Frontal cortex (tissue), 4 donors: ENCODE data around the gene CNNM2. TPM values are rescaled to one million over a fixed set of nuclear protein-coding genes. Genes with fewer than 3 reads are reported as not detected.
"Not testable (repeated sequence)": the region's sequence is repeated elsewhere in the genome, so short reads cannot be mapped to it uniquely, and the experiment has no call there.

Source experiments
- DNase-seq, 2 donors: peaks; one replicate each; pipeline ENCODE4 v3.0.0; 2012; ENCODE audit warnings: low spot score in 2 of 2
- FAIRE-seq: peaks from 2 replicates; lab custom pipeline; 2012; peaks lifted over from hg19 to GRCh38; lab: Jason Lieb, UNC
- total RNA-seq: library from RNA; depleted of rRNA; stranded (reverse); fragments of >200 nt; gene quantifications from one replicate; pipeline ENCODE4 v1.2.3, GENCODE V29; 2014
- donor health status: control.
- donor health status: control.
- donor health status: control.

CNNM2 gene
- total RNA-seq, 1 donor from 2014 or later: 5.7 TPM

DNA sequence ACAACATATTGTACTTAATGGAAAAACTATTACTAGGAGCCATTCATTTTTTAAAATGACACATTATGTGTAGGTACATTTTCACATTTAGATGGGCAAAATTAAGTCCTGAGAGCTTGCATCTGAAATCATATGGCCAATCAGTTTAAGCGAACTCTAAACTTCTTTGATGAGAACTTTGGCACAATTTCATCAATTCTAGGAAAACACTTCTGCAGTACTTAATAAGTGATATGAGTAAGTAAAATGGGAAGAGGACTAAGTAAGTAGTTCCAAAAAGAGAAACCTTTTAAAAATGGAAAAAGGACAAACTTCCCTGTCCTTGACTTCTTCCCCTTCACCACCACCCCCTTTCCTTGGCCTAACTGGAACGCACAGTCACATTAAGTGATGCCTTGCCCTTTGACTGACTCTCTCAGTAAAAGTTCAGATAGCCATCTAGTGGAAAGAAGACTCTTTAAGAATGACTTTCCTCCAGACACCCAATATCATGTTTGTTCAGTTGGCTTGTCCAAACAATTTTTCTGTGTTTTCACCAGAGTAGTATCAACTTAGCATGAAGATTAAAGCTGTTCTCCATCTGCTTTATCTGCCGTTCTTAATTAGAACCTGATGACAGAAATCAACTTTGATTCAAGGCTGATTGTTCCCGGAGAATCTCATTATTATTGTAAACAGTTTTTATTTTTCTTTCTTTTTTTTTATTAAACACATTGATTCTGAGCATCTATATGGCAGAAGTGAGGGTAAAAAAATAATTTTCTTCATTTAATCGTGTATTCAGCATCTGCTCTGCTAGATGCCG is 45.1 kb downstream of the CNNM2 start:
- DNase-seq (no peak), FAIRE-seq (no peak)

GRCh38 chr10:102963756-102964025 is 45.6 kb downstream of the CNNM2 start:
- no peak for FAIRE-seq
- DNase-seq: no peak

DNA sequence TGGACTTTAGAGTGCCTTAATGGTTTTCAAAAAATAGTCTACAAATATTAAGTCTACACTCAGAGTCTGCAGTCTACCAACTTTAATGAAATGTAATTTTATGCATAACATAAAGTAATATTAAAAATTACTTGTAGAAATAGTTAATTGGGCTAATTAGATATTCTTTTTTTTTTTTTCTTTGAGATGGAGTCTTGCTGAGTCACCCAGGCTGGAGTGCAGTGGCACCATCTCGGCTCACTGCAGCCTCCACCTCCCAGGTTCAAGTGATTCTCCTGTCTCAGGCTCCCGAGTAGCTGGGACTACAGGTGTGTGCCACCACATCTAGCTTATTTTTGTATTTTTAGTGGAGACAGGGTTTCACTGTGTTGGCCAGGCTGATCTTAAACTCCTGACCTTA is 46.0 kb downstream of the CNNM2 start:
- not testable (repeated sequence) for DNase-seq, FAIRE-seq

DNA sequence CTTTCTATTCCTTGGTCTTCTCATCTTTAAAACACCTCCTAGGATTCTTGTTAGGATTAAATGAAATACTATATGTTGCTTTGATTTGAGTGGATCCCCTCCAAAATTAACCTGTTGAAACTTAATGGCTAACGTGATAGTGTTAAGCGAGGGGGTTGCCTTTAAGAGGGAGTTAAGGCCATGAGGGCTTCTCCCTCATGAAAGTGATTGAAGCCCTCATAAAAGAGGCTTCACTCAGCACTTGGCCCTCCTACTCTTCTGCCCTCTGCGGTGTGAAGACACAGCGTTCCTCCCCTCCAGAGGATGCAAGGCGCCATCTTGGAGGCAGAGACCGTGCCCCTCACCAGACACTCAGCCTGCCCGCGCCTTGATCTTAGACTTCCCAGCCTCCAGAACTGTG is 46.6 kb downstream of the CNNM2 start:
- FAIRE-seq: no peak
- DNase-seq: no peak

- DNase-seq (no peak), FAIRE-seq (no peak)
These were observed 47.3 kb downstream of the CNNM2 start for GRCh38 chr10:102965311-102965851.

DNA sequence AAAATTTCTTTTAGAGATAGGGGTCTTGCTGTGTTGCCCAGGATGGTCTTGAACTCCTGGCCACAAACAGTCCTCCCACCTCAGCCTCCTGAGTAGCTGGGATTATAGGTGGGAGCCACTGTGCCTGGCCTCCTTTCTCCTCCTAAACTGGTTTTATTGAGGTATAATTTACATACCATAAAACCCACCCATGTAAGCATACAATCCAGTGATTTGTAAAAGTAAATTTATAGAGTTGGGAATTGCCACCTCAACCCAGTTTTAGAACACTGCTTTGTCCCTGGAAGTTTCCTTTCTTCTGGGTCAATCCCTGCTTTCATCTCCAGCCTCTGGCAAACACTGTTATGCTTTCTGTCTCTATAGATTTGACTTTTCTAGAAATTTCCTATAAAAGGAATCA is 49.0 kb downstream of the CNNM2 start:
- FAIRE-seq: no peak

GRCh38 chr10:102970562-102971340 is 52.7 kb downstream of the CNNM2 start:
- DNase-seq (no peak), FAIRE-seq (no peak)

More for the DNA sequence above, 49.0 kb downstream of the CNNM2 start:
- no peak for DNase-seq

GRCh38 chr10:102975483-102976379 is 57.6 kb downstream of the CNNM2 start:
- FAIRE-seq (no peak), DNase-seq (no peak)

DNA sequence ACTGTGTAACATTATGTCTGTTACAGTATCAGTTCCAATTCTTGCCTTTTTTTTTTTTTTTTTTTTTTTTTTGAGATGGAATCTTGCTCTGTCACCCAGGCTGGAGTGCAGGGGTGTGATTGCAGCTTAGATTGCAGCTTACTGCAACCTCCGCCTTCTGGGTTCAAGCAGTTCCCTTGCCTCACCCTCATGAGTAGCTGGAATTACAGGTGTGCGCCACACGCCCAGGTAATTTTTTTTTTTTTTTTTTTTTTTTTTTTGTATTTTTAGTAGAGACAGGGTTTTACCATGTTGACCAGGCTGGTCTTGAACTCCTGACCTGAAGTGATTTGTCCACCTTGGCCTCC is 58.3 kb downstream of the CNNM2 start:
- not testable (repeated sequence) for DNase-seq

DNA sequence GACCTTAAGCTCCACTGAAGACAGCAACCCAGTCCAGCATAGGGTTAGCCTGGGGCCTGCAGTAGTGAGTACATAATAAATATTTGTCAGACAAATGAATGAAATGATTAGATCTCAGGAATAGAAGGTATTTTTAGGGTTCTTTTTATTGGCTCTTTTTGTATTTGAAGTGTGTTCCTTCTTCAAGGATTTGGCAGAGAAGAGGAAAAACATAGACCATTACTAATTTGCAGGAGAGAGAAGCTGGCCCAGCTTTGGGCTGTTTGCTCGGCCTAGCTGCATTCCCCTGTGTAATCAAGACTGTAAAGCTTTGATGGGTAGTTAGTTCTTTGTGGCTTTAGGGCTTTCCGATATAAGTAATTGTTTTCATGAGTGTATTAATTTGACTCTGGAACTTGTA is 64.2 kb downstream of the CNNM2 start:
- no peak for FAIRE-seq
- DNase-seq: no peak

More for the DNA sequence above, 58.3 kb downstream of the CNNM2 start:
- not testable (repeated sequence) for FAIRE-seq

DNA sequence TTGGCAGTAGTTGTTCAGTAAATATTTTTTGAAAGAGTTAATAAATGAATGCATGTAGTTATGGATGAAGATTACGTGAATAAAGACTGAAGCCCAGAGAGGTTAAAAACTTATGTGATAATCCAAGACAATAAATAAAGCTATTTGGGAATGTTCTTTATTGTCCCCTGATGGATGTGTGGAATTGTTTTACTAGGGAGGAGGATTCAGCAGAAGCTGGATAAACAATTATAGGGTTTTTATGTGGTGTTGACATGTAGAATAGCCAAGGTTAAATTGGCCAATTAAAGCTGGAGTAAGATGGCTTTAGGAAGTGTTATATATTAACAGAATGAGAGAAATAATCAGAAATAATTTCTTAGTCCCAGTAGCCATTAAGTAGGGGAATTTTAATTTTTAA is 66.0 kb downstream of the CNNM2 start:
- no peak for FAIRE-seq

DNA sequence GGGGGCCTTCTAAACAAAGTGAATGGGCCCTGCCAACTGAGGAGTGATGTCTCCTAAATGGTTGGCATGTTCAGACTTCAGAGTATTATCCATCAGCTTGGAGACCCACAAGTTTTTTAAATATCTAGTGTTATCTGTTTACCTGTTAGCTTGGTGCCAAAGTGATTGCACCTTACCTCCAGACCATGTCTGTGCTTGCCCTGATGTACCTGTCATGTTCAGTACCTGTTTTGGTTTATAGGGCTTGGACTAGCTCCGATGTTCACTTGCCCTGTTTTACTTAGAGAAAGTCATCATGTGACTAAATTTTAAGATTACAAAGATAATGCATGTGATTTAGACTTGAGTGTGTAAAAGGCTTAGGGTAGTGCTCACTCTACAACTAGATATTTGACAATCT is 67.7 kb downstream of the CNNM2 start:
- FAIRE-seq: no peak
- no peak for DNase-seq

More for the DNA sequence above, 66.0 kb downstream of the CNNM2 start:
- no peak for DNase-seq

DNA sequence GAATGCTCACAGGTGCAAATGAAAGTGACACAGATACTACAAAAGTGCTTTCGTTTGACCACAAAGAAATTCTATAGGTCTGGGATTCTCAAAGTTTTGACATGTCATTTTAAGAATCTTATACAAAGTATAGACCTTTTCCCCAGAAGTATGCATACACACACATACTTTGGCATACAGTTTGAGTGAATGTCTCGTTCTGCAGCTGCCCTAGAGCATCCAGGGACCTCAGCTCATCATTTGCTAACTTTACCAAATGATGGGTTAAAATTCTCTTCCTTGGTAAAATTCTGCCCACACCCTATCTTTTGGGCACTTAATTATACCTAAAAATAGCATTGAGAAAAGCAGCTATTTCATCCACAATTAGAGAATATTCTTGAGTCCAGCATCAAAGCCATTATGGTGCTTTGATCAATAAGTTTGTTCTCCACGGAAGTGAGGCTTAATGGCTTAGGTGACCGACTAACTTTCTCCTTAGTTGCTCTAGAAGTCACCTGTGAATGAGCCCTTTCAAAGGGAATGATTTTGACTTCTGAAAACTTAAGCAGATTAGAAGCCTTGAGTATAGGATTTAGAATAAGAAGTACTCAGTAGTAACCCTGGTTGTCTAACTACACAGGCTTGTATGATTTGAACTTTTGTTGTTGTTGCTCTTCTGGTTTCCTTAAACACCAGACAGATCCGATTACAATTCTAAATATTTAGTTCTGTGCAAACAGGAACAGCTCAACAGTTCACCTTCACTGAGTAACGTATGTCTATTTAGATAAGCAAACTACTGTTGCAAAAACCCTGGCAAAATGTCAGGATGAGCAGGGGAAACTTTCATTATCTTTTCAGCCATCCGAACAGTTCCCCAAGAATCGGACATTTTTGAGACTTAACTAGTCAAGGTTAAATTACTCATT is 70.6 kb downstream of the CNNM2 start:
- FAIRE-seq (no peak), DNase-seq (no peak)

DNA sequence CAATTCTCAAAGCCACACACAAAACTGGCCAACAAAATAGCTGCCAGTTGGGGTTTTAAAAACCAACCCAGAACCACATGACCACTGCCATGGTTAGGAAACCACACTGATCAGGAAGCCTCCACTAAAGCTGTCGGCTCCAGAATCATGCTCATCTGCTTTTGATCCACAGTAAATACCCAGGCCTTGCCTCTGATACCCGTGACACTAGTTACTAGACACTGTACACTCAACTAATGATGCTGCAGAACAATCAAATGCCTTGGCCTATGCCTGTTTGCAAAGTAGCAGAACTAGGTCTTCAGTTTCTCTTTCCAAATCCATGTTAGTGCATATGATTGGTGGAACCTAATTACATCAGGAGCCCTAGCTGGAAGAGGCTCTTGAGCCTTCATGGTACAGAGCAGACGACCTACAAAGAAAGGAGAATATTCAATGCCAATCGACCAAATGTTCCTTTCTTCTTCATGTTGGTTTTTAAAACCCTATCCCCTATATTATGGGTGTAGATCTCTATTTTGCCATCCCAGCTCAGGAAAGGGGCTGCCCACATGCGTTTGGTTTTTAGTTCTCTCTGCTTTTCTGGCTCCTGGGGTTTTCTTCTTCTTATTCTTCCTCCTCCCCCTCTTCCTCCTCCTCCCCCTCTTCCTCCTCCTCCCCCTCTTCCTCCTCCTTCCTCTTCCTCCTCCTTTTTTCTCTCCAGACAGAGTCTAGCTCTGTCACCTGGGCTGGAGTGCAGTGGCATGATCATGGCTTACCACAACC is 76.6 kb downstream of the CNNM2 start:
- DNase-seq (no peak), FAIRE-seq (no peak)

DNA sequence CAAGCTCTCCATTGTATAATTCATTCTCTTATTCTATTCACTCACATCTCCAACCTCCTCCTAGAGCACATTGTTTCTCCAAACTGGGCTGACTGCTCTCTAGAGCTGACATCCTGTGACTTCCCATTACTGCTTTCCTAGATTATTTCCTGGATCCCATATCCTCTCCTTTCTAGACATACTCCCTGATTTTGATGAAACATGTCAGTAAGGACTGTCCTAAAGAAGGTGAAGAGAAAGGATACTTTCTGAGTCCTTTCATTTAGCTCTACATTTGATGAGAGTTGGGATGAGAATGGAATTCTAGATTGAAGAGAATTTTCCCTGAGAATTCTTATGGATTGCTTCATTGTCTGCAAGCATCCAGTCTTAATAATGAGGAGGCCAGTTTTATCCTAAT is 78.8 kb downstream of the CNNM2 start:
- no peak for DNase-seq
- no peak for FAIRE-seq

DNA sequence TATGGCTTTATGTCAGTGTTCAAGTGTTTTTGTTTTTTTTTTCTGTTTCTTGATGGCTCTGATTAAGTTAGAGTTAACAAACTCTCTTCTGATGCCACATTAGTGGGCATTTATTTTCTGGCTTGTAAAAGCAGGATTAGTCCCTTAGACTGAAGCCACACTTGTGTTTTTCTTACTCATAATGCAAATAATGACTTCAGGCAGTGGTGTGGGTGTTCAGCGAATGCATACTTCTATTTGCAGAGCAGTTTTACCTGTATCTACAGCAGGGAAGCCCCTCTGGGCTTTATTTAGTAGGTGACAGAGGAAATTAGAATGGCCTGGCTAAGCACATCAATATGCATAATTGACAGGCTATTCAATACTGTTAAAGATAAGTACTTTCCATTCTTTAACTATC is 79.9 kb downstream of the CNNM2 start:
- no peak for FAIRE-seq
- DNase-seq: no peak

DNA sequence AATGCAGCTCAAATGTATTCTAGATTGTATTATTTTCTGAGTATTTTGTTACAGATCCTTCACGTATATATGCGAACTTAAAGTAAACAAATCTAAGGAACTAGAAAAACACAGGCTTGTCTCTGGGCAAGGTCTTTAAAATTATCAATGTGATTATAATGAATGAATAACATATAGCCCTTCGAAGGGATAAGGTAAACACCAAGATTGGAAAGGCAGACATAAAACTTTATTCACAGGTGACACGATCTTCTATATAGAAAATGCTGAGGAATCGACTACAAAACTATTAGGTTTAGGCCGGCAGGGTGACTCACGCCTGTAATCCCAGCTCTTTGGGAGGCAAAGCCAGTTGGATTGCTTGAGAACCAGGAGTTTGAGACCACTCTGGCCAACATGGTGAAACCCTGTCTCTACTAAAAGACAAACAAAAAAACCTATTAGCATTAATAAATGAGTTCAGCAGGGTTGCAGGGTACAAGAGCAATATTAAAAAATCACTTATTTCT is 80.4 kb downstream of the CNNM2 start:
- FAIRE-seq (no peak), DNase-seq (no peak)

- FAIRE-seq, DNase-seq: not testable (repeated sequence)
These were observed 82.0 kb downstream of the CNNM2 start for GRCh38 chr10:103000050-103000449.
